ENCODE results near the gene UCK2. TPM values are rescaled to one million over a fixed set of nuclear protein-coding genes. Genes with fewer than 3 reads are reported as not detected.

UCK2 gene
- total and polyA plus RNA-seq, 2 of the 8 experiments (the other 6 are each of a cell fraction or from before 2014, with no cell fraction given) = 103 to 109 TPM

DNA sequence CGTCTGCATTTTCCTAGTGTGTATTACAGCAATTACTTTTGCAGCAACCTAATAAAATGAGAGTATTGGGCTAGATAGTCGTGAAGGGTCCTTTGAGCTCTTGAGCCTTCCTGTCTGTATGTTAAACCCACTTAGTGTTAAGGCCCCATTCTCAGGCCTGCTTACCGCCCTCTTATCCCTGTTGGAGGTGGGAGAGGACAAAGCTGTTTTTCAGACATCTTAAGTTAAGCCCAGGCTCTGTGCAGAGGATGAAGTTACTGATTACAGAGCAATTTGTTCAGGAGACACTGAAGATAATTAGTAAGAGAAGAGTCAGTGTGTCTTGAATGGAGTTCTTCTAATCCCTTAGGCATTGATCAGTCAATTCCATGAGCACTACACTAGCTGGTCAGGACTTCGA, 114.6 kb downstream of the UCK2 start (continued):
- TF ChIP-seq, protein P1, sequence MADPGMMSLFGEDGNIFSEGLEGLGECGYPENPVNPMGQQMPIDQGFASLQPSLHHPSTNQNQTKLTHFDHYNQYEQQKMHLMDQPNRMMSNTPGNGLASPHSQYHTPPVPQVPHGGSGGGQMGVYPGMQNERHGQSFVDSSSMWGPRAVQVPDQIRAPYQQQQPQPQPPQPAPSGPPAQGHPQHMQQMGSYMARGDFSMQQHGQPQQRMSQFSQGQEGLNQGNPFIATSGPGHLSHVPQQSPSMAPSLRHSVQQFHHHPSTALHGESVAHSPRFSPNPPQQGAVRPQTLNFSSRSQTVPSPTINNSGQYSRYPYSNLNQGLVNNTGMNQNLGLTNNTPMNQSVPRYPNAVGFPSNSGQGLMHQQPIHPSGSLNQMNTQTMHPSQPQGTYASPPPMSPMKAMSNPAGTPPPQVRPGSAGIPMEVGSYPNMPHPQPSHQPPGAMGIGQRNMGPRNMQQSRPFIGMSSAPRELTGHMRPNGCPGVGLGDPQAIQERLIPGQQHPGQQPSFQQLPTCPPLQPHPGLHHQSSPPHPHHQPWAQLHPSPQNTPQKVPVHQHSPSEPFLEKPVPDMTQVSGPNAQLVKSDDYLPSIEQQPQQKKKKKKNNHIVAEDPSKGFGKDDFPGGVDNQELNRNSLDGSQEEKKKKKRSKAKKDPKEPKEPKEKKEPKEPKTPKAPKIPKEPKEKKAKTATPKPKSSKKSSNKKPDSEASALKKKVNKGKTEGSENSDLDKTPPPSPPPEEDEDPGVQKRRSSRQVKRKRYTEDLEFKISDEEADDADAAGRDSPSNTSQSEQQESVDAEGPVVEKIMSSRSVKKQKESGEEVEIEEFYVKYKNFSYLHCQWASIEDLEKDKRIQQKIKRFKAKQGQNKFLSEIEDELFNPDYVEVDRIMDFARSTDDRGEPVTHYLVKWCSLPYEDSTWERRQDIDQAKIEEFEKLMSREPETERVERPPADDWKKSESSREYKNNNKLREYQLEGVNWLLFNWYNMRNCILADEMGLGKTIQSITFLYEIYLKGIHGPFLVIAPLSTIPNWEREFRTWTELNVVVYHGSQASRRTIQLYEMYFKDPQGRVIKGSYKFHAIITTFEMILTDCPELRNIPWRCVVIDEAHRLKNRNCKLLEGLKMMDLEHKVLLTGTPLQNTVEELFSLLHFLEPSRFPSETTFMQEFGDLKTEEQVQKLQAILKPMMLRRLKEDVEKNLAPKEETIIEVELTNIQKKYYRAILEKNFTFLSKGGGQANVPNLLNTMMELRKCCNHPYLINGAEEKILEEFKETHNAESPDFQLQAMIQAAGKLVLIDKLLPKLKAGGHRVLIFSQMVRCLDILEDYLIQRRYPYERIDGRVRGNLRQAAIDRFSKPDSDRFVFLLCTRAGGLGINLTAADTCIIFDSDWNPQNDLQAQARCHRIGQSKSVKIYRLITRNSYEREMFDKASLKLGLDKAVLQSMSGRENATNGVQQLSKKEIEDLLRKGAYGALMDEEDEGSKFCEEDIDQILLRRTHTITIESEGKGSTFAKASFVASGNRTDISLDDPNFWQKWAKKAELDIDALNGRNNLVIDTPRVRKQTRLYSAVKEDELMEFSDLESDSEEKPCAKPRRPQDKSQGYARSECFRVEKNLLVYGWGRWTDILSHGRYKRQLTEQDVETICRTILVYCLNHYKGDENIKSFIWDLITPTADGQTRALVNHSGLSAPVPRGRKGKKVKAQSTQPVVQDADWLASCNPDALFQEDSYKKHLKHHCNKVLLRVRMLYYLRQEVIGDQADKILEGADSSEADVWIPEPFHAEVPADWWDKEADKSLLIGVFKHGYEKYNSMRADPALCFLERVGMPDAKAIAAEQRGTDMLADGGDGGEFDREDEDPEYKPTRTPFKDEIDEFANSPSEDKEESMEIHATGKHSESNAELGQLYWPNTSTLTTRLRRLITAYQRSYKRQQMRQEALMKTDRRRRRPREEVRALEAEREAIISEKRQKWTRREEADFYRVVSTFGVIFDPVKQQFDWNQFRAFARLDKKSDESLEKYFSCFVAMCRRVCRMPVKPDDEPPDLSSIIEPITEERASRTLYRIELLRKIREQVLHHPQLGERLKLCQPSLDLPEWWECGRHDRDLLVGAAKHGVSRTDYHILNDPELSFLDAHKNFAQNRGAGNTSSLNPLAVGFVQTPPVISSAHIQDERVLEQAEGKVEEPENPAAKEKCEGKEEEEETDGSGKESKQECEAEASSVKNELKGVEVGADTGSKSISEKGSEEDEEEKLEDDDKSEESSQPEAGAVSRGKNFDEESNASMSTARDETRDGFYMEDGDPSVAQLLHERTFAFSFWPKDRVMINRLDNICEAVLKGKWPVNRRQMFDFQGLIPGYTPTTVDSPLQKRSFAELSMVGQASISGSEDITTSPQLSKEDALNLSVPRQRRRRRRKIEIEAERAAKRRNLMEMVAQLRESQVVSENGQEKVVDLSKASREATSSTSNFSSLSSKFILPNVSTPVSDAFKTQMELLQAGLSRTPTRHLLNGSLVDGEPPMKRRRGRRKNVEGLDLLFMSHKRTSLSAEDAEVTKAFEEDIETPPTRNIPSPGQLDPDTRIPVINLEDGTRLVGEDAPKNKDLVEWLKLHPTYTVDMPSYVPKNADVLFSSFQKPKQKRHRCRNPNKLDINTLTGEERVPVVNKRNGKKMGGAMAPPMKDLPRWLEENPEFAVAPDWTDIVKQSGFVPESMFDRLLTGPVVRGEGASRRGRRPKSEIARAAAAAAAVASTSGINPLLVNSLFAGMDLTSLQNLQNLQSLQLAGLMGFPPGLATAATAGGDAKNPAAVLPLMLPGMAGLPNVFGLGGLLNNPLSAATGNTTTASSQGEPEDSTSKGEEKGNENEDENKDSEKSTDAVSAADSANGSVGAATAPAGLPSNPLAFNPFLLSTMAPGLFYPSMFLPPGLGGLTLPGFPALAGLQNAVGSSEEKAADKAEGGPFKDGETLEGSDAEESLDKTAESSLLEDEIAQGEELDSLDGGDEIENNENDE (IDR thresholded peaks at IDR 0.05; ENCODE audit: insufficient replicate concordance, low read length) = no peak
- TF ChIP-seq ZNF274 (IDR thresholded peaks at IDR 0.05; ENCODE audit: borderline replicate concordance, extremely low read depth, low read length) (no peak), NRF1 (IDR thresholded peaks at IDR 0.05; ENCODE audit: low read depth, low read length) (no peak), POLR2A (IDR thresholded peaks at IDR 0.05; ENCODE audit: control extremely low read depth in 1 of 2, low read depth in 2 of 2, low read length in 2 of 2) (no peak), EGR1 (IDR thresholded peaks at IDR 0.05; ENCODE audit: borderline replicate concordance, low read depth, low read length) (no peak), SIN3A (conservative IDR thresholded peaks at IDR 0.05 in 1 of 2, IDR thresholded peaks at IDR 0.05 in 1 of 2; ENCODE audit: low read depth in 1 of 2, low read length in 2 of 2) (no peak), TCF12 (IDR thresholded peaks at IDR 0.05; ENCODE audit: low read depth, low read length) (no peak), CTBP2 (IDR thresholded peaks at IDR 0.05; ENCODE audit: borderline replicate concordance, insufficient read depth, insufficient read length, low read length) (no peak), TBP (IDR thresholded peaks at IDR 0.05; ENCODE audit: low read depth, low read length) (no peak), SIRT6 (IDR thresholded peaks at IDR 0.05; ENCODE audit: low read length) (no peak), POU5F1 (IDR thresholded peaks at IDR 0.05; ENCODE audit: low read depth, low read length) (no peak)

Data from H1 (cell line).